ENCODE measurements around the gene CPVL.

CPVL gene

GRCh38 chr7:29017713-29018112 lies 128.6 kb downstream of the CPVL start:
- DNase-seq, result no peak
- TF ChIP-seq POLR2A (IDR thresholded peaks at IDR 0.05; ENCODE audit: low read length), result no peak
- no peak for TF ChIP-seq GATA1 (IDR thresholded peaks at IDR 0.05; ENCODE audit: low read depth, low read length)

GRCh38 chr7:29014725-29015124 lies 131.6 kb downstream of the CPVL start:
- TF ChIP-seq POLR2A (IDR thresholded peaks at IDR 0.05; ENCODE audit: low read length) (no peak), GATA1 (IDR thresholded peaks at IDR 0.05; ENCODE audit: low read depth, low read length) (no peak)
- no peak for DNase-seq

- DNase-seq, result no peak
- no peak for TF ChIP-seq GATA1 (IDR thresholded peaks at IDR 0.05; ENCODE audit: low read depth, low read length)
- no peak for TF ChIP-seq POLR2A (IDR thresholded peaks at IDR 0.05; ENCODE audit: low read length)
Measured at GRCh38 chr7:29013931-29014330, 132.4 kb downstream of the CPVL start.

GRCh38 chr7:29013082-29013695 lies 133.1 kb downstream of the CPVL start:
- DNase-seq, result no peak
- no peak for TF ChIP-seq POLR2A (IDR thresholded peaks at IDR 0.05; ENCODE audit: low read length)
- TF ChIP-seq GATA1 (IDR thresholded peaks at IDR 0.05; ENCODE audit: low read depth, low read length), result no peak

- no peak for TF ChIP-seq GATA1 (IDR thresholded peaks at IDR 0.05; ENCODE audit: low read depth, low read length)
- no peak for TF ChIP-seq POLR2A (IDR thresholded peaks at IDR 0.05; ENCODE audit: low read length)
- no peak for DNase-seq
Measured at GRCh38 chr7:29009947-29010346, 136.4 kb downstream of the CPVL start.

- TF ChIP-seq POLR2A (IDR thresholded peaks at IDR 0.05; ENCODE audit: low read length) (no peak), GATA1 (IDR thresholded peaks at IDR 0.05; ENCODE audit: low read depth, low read length) (no peak)
Measured at GRCh38 chr7:29008590-29008989, 137.7 kb downstream of the CPVL start.

GRCh38 chr7:29007127-29007526 lies 139.2 kb downstream of the CPVL start:
- DNase-seq, result no peak
- TF ChIP-seq POLR2A (IDR thresholded peaks at IDR 0.05; ENCODE audit: low read length) (no peak), GATA1 (IDR thresholded peaks at IDR 0.05; ENCODE audit: low read depth, low read length) (no peak)

More at GRCh38 chr7:29008590-29008989, 137.7 kb downstream of the CPVL start:
- DNase-seq, result no peak

- DNase-seq, result no peak
- no peak for TF ChIP-seq POLR2A (IDR thresholded peaks at IDR 0.05; ENCODE audit: low read length)
- TF ChIP-seq GATA1 (IDR thresholded peaks at IDR 0.05; ENCODE audit: low read depth, low read length), result no peak
Measured at GRCh38 chr7:29005829-29006228, 140.5 kb downstream of the CPVL start.

- no peak for DNase-seq
- TF ChIP-seq GATA1 (IDR thresholded peaks at IDR 0.05; ENCODE audit: low read depth, low read length), result no peak
- no peak for TF ChIP-seq POLR2A (IDR thresholded peaks at IDR 0.05; ENCODE audit: low read length)
Measured at GRCh38 chr7:29005406-29005805, 140.9 kb downstream of the CPVL start.

GRCh38 chr7:29003703-29004102 lies 142.6 kb downstream of the CPVL start:
- TF ChIP-seq GATA1 (IDR thresholded peaks at IDR 0.05; ENCODE audit: low read depth, low read length) (no peak), POLR2A (IDR thresholded peaks at IDR 0.05; ENCODE audit: low read length) (no peak)

GRCh38 chr7:29000717-29001076 lies 145.6 kb downstream of the CPVL start:
- DNase-seq, result no peak
- TF ChIP-seq POLR2A (IDR thresholded peaks at IDR 0.05; ENCODE audit: low read length) (no peak), GATA1 (IDR thresholded peaks at IDR 0.05; ENCODE audit: low read depth, low read length) (no peak)

More at GRCh38 chr7:29003703-29004102, 142.6 kb downstream of the CPVL start:
- no peak for DNase-seq

- TF ChIP-seq POLR2A (IDR thresholded peaks at IDR 0.05; ENCODE audit: low read length) (no peak), GATA1 (IDR thresholded peaks at IDR 0.05; ENCODE audit: low read depth, low read length) (no peak)
- DNase-seq, result no peak
Measured at GRCh38 chr7:28999895-29000716, 146.2 kb downstream of the CPVL start.

- TF ChIP-seq POLR2A (IDR thresholded peaks at IDR 0.05; ENCODE audit: low read length) (no peak), GATA1 (IDR thresholded peaks at IDR 0.05; ENCODE audit: low read depth, low read length) (no peak)
- DNase-seq, result no peak
Measured at GRCh38 chr7:28999427-28999826, 146.9 kb downstream of the CPVL start.

GRCh38 chr7:28998105-28998504 lies 148.2 kb downstream of the CPVL start:
- TF ChIP-seq POLR2A (IDR thresholded peaks at IDR 0.05; ENCODE audit: low read length), result no peak
- DNase-seq, result no peak

- DNase-seq, result no peak
Measured at GRCh38 chr7:28996836-28997235, 149.5 kb downstream of the CPVL start.

More at GRCh38 chr7:28996836-28997235, 149.5 kb downstream of the CPVL start:
- no peak for TF ChIP-seq GATA1 (IDR thresholded peaks at IDR 0.05; ENCODE audit: low read depth, low read length)
- no peak for TF ChIP-seq POLR2A (IDR thresholded peaks at IDR 0.05; ENCODE audit: low read length)

Measured in erythroblast (primary cell).